H1 (cell line): ENCODE data around the gene ODAD3. TPM values are rescaled to one million over a fixed set of nuclear protein-coding genes. Genes with fewer than 3 reads are reported as not detected.
"Not testable (repeated sequence)": the region's sequence is repeated elsewhere in the genome, so short reads cannot be mapped to it uniquely, and the experiment has no call there.

Source experiments
- CTCF ChIA-PET: fragments of 300-600 bp; sonication (Branson Sonifier 250); formaldehyde crosslinking; loops from one replicate; lab custom pipeline; 2021; ENCODE audit not compliant: partially characterized antibody; lab: Charles Lee
- POLR2A ChIA-PET: fragments of 300-600 bp; sonication (Branson Sonifier 250); formaldehyde crosslinking; loops from one replicate; lab custom pipeline; 2021; ENCODE audit warnings: inconsistent platforms; ENCODE audit not compliant: partially characterized antibody; lab: Charles Lee
- DNase-seq, 2 experiments: peaks; one replicate each; pipeline versions ENCODE4 v3.0.0 to v3.0.0-alpha.2; 2010 to 2022; ENCODE audit warnings: low spot score in 2 of 2, low read depth in 1 of 2, mixed read lengths in 1 of 2
- FAIRE-seq: peaks from 2 replicates; lab custom pipeline; 2011; peaks lifted over from hg19 to GRCh38; lab: Jason Lieb, UNC
- H2AFZ ChIP-seq: 2 replicates; pipeline ENCODE4 v1.8.1; 2012; ENCODE audit warnings: low read length, inconsistent platforms
- H2AK5ac ChIP-seq: 2 replicates; pipeline ENCODE4 v1.6.1; 2013; ENCODE audit warnings: low read depth, low read length
- H2BK120ac ChIP-seq: replicated peaks from 2 replicates; pipeline ENCODE3; 2013; ENCODE audit warnings: low read depth, low read length, inconsistent platforms
- H2BK12ac ChIP-seq: 2 replicates; pipeline ENCODE4 v1.6.1; 2013; ENCODE audit warnings: low read depth, low read length
- H2BK15ac ChIP-seq: 2 replicates; pipeline ENCODE4 v1.6.1; 2013; ENCODE audit warnings: low read length
- H2BK20ac ChIP-seq: 2 replicates; pipeline ENCODE4 v1.6.1; 2013; ENCODE audit warnings: low read length
- H2BK5ac ChIP-seq: 2 replicates; pipeline ENCODE4 v1.6.1; 2013; ENCODE audit warnings: low read depth, low read length
- H3K14ac ChIP-seq: 2 replicates; pipeline ENCODE4 v1.6.1; 2013; ENCODE audit warnings: inconsistent platforms; ENCODE audit not compliant: insufficient read length
- H3K18ac ChIP-seq: 2 replicates; pipeline ENCODE4 v1.6.1; 2013; ENCODE audit warnings: low read length; ENCODE audit errors: extremely low read depth
- H3K23ac ChIP-seq: 2 replicates; pipeline ENCODE4 v1.6.1; 2013; ENCODE audit warnings: inconsistent platforms; ENCODE audit not compliant: insufficient read length
- H3K23me2 ChIP-seq: 2 replicates; pipeline ENCODE4 v1.6.1; 2013; ENCODE audit warnings: low read depth, low read length
- H3K27ac ChIP-seq: 2 replicates; pipeline ENCODE4 v1.6.1; 2011; ENCODE audit warnings: low read depth, low read length, inconsistent platforms
- H3K27me3 ChIP-seq, 4 experiments: replicated peaks in 1 of 4; 1 replicate in 1 of 4; 2 replicates in 3 of 4; pipeline versions ENCODE4 v1.6.1 to v1.8.1; 2011 to 2013; ENCODE audit warnings: low read length in 3 of 4, mild to moderate bottlenecking in 3 of 4, inconsistent platforms in 2 of 4, mixed read lengths in 2 of 4, moderate library complexity in 1 of 4; ENCODE audit not compliant: control insufficient read depth in 3 of 4, insufficient read depth in 3 of 4; ENCODE audit errors: extremely low read depth in 1 of 4
- H3K36me3 ChIP-seq, 4 experiments: 2 replicates each; pipeline versions ENCODE4 v1.6.1 to v1.8.1; 2011 to 2013; ENCODE audit warnings: mild to moderate bottlenecking in 4 of 4, low read length in 3 of 4, moderate library complexity in 2 of 4, control low read depth in 1 of 4, inconsistent platforms in 1 of 4; ENCODE audit not compliant: insufficient read depth in 4 of 4, control insufficient read depth in 2 of 4
- H3K4ac ChIP-seq: replicated peaks from 2 replicates; pipeline ENCODE3; 2013; ENCODE audit warnings: low read length, low read depth, mixed read lengths, inconsistent platforms; ENCODE audit not compliant: insufficient read length
- H3K4me1 ChIP-seq, 4 experiments: replicated peaks in 1 of 4; 1 replicate in 1 of 4; 2 replicates in 3 of 4; pipeline versions ENCODE4 v1.6.1 to v1.8.1; 2011 to 2013; ENCODE audit warnings: low read length in 3 of 4, inconsistent platforms in 2 of 4, mixed read lengths in 1 of 4; ENCODE audit not compliant: insufficient read depth in 4 of 4, control insufficient read depth in 3 of 4
- H3K4me2 ChIP-seq, 2 experiments: 2 replicates each; pipeline versions ENCODE4 v1.6.1 to v1.8.1; 2011 to 2013; ENCODE audit warnings: low read depth in 2 of 2, low read length in 2 of 2, control low read depth in 1 of 2, inconsistent platforms in 1 of 2, mild to moderate bottlenecking in 1 of 2; ENCODE audit not compliant: insufficient read depth in 1 of 2
- H3K4me3 ChIP-seq, 4 experiments: fragments of 200-600, 300-600 bp in 1 of 4; sonication (generic), shearing (Covaris generic), sonication (Bioruptor Twin) in 1 of 4; 2 replicates each; pipeline versions ENCODE4 v1.5.1 to v1.8.1; 2011 to 2016; ENCODE audit warnings: low read length in 4 of 4, low read depth in 3 of 4, control low read depth in 2 of 4, inconsistent platforms in 2 of 4, mild to moderate bottlenecking in 2 of 4, mixed read lengths in 1 of 4, moderate library complexity in 1 of 4; ENCODE audit not compliant: insufficient read depth in 2 of 4; ENCODE audit errors: extremely low read depth in 1 of 4
- H3K56ac ChIP-seq: replicated peaks from 2 replicates; pipeline ENCODE3; 2013; ENCODE audit warnings: low read depth, mild to moderate bottlenecking, mixed read lengths, low read length, inconsistent platforms; ENCODE audit not compliant: insufficient read length
- H3K79me1 ChIP-seq: 2 replicates; pipeline ENCODE4 v1.6.1; 2013; ENCODE audit warnings: low read depth, low read length, control low read depth
- H3K79me2 ChIP-seq, 2 experiments: 2 replicates each; pipeline versions ENCODE4 v1.6.1 to v1.8.1; 2012 to 2013; ENCODE audit warnings: low read length in 2 of 2, mild to moderate bottlenecking in 2 of 2, inconsistent platforms in 1 of 2; ENCODE audit not compliant: insufficient read depth in 2 of 2, control insufficient read depth in 1 of 2
- H3K9ac ChIP-seq, 4 experiments: replicated peaks in 1 of 4; 1 replicate in 1 of 4; 2 replicates in 3 of 4; pipeline versions ENCODE4 v1.6.1 to v1.8.1; 2011 to 2013; ENCODE audit warnings: low read depth in 3 of 4, low read length in 3 of 4, control low read depth in 2 of 4, mild to moderate bottlenecking in 2 of 4, moderate library complexity in 2 of 4, inconsistent platforms in 1 of 4; ENCODE audit errors: extremely low read depth in 1 of 4
- H3K9me3 ChIP-seq, 2 experiments: 2 replicates each; pipeline versions ENCODE4 v1.6.1 to v1.8.1; 2012 to 2013; ENCODE audit warnings: mild to moderate bottlenecking in 2 of 2, moderate library complexity in 2 of 2, control low read depth in 1 of 2, inconsistent platforms in 1 of 2, low read depth in 1 of 2, low read length in 1 of 2, mixed read lengths in 1 of 2; ENCODE audit not compliant: insufficient read depth in 2 of 2
- H4K20me1 ChIP-seq, 2 experiments: replicated peaks in 1 of 2; 2 replicates each; pipeline versions ENCODE3 to v1.8.1; 2011 to 2013; ENCODE audit warnings: inconsistent platforms in 2 of 2, low read length in 2 of 2, mild to moderate bottlenecking in 1 of 2; ENCODE audit not compliant: insufficient read depth in 2 of 2, control insufficient read depth in 1 of 2
- H4K5ac ChIP-seq: 2 replicates; pipeline ENCODE4 v1.6.1; 2013; ENCODE audit warnings: low read length, low read depth, mixed read lengths, inconsistent platforms; ENCODE audit not compliant: insufficient read length
- H4K8ac ChIP-seq: 2 replicates; pipeline ENCODE4 v1.8.0; 2013; ENCODE audit warnings: mild to moderate bottlenecking, moderate library complexity, low read length, inconsistent platforms; ENCODE audit not compliant: insufficient read depth; ENCODE audit errors: extremely low read depth
- H4K91ac ChIP-seq: replicated peaks from 2 replicates; pipeline ENCODE3; 2013; ENCODE audit warnings: low read length, mixed read lengths, inconsistent platforms; ENCODE audit not compliant: insufficient read length
- WGBS, 2 experiments: shearing (Covaris generic) in 1 of 2; methylation state at CpG; one replicate each; pipeline versions ENCODE4 v1.1.6 to v1.1.7; 2013 to 2015; ENCODE audit warnings: low lambda C conversion rate in 2 of 2, mixed read lengths in 2 of 2, inconsistent platforms in 1 of 2, low coverage in 1 of 2, missing lambda C conversion rate in 1 of 2; ENCODE audit not compliant: insufficient replicate concordance in 2 of 2, insufficient coverage in 1 of 2, insufficient read length in 1 of 2; ENCODE audit errors: extremely low coverage in 1 of 2, missing lambda C conversion rate in 1 of 2; 5-methylcytosine and 5-hydroxymethylcytosine counted together
- polyA plus RNA-seq, 7 experiments: library from polyadenylated mRNA; depleted of rRNA in 3 of 7; stranded (reverse) in 5 of 7; unstranded in 2 of 7; fragments of >200 nt in 5 of 7; fragments of 200-250 nt in 2 of 7; gene quantifications; 1 replicate in 5 of 7; 2 replicates in 1 of 7; 4 replicates in 1 of 7; pipeline versions ENCODE4 v1.2.1 to v1.2.3, GENCODE V29; 2011 to 2013; ENCODE audit warnings: missing spikeins in 2 of 7, mixed read lengths in 2 of 7
- total RNA-seq: library from RNA; stranded (reverse); fragmentation: NEBNext Ultra II Directional; extraction: Animal tissue kit (Norgen Biotek cat#: 25700); gene quantifications from 2 replicates; pipeline ENCODE4 v1.2.1, GENCODE V29; 2021

ODAD3 gene
- total and polyA plus RNA-seq, 2 of the 8 experiments (the other 6 are each of a cell fraction or from before 2014, with no cell fraction given) = 2.1 to 2.2 TPM

GRCh38 chr19:11433526-11433925 is 1.4 kb downstream of the ODAD3 start:
- H2BK20ac ChIP-seq, H3K18ac ChIP-seq, H3K56ac ChIP-seq, H3K4me3 ChIP-seq, H3K79me1 ChIP-seq, H2AK5ac ChIP-seq, POLR2A ChIA-PET, H3K14ac ChIP-seq, DNase-seq, H2BK12ac ChIP-seq, H4K5ac ChIP-seq, H4K20me1 ChIP-seq, H3K23ac ChIP-seq, H4K91ac ChIP-seq, H3K4ac ChIP-seq, H2AFZ ChIP-seq, H2BK5ac ChIP-seq, H3K4me2 ChIP-seq, H2BK15ac ChIP-seq, H3K27me3 ChIP-seq, H3K23me2 ChIP-seq, H4K8ac ChIP-seq, H3K9ac ChIP-seq, H2BK120ac ChIP-seq, H3K9me3 ChIP-seq, H3K27ac ChIP-seq, FAIRE-seq: not testable (repeated sequence)
- WGBS, 2 experiments = 88% methylated on average over 3 of the region's 3 CpGs; no CpG with 5 or more reads in 1 of the 2 experiments
- H3K36me3 ChIP-seq = peaks cover 9 to 16% (median 12%) of the 10 kb centered on the region in 4 experiments; a peak in 7 of 8 replicates
- CTCF ChIA-PET = interaction anchor here (0.8 to 13.0 kb wide), 4 partner anchors 12 to 54 kb away, joined by 3 to 192 read pairs (median 8); partner anchors contain the start of genes EPOR and SWSAP1
- peaks cover 0 to 16% of the 10 kb centered on the region in 2 experiments; a peak in 2 of 4 replicates for H3K79me2 ChIP-seq
- peaks cover 0 to 13% (median 7%) of the 10 kb centered on the region in 4 experiments; a peak in 5 of 7 replicates for H3K4me1 ChIP-seq
